Mucosa of descending colon (tissue), 3 donors: ENCODE results near the gene BCL11A. TPM values are rescaled to one million over a fixed set of nuclear protein-coding genes. Genes with fewer than 3 reads are reported as not detected.

Source experiments
- ATAC-seq: fragments of 200-7000 bp; cut with Tn5 transposase; one replicate; pipeline ENCODE4 v1.9.1; 2020; ENCODE audit warnings: mild to moderate bottlenecking, moderate library complexity
- DNase-seq, 3 donors: peaks; one replicate each; pipeline ENCODE4 v3.0.0-alpha.2; 2020
- H3K36me3 ChIP-seq: fragments of 200-600 bp; one replicate; pipeline ENCODE4 v1.8.0; 2021; ENCODE audit warnings: low read depth, mild to moderate bottlenecking
- H3K4me1 ChIP-seq: fragments of 200-600 bp; one replicate; pipeline ENCODE4 v1.8.0; 2021; ENCODE audit warnings: low read depth, mild to moderate bottlenecking
- H3K4me3 ChIP-seq: fragments of 200-600 bp; one replicate; pipeline ENCODE4 v1.8.0; 2021; ENCODE audit warnings: mild to moderate bottlenecking
- H3K9me3 ChIP-seq: fragments of 200-600 bp; one replicate; pipeline ENCODE4 v1.8.0; 2021; ENCODE audit warnings: mild to moderate bottlenecking
- intact Hi-C, 2 donors: fragments of 100-400 bp; cut with DNase I in 1 of 2; cut with micrococcal nuclease in 1 of 2; formaldehyde crosslinking; loops; one replicate each; pipeline versions ENCODE4 v1.11.0 to v1.11.1; 2022; cut with DNase I, micrococcal nuclease
- total RNA-seq, 3 donors: library from RNA; stranded (reverse); fragmentation: NEBNext Ultra II Directional in 2 of 3; extraction: Animal tissue kit (Norgen Biotek cat#: 25700) in 2 of 3; gene quantifications; one replicate each; pipeline versions ENCODE4 v1.2.1 to v1.2.4, GENCODE V29; 2021 to 2023
- TF ChIP-seq, protein P1 (sequence below): fragments of 200-600 bp; IDR thresholded peaks from one replicate; pipeline ENCODE4 v1.8.0; 2022; ENCODE audit warnings: antibody characterized with exemption, mild to moderate bottlenecking
- donor health status: DM: no; HTN: no; CAD: no; lungs with moderate emphysema.
- donor health status: DM: no; HTN: no; CAD: no.
- donor health status: DM: no; HTN: yes; CAD: no.

Gene BCL11A
- total RNA-seq, 3 donors from 2014 or later, result 22.8 to 59.6 (median 40.7) TPM

DNA sequence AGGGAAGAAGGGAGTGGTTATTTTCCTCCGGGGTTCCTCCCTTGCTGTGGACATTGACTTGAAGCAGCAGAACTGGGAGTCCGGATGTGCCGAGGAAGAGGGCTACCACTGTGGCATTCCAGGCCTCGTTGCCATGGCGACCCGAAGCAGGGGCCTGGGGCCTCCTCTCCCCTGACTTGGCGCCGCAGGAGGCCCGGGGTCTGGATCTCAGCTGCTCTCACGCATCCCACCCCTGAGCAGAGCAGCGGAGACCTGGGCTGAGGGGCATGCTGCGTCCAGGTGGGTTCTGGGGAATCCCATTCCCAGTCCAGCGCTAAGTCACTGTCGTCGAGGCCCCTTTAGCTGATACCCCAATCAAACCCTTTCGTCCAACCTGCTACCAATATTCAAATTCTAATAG is 100.2 kb downstream of the BCL11A start:
- Histone ChIP-seq H3K36me3 (no peaks in the 10 kb centered on the region), H3K4me1 (no peaks in the 10 kb centered on the region), H3K4me3 (no peak overlapping the region), H3K9me3 (no peaks in the 10 kb centered on the region)
- TF ChIP-seq, protein P1, sequence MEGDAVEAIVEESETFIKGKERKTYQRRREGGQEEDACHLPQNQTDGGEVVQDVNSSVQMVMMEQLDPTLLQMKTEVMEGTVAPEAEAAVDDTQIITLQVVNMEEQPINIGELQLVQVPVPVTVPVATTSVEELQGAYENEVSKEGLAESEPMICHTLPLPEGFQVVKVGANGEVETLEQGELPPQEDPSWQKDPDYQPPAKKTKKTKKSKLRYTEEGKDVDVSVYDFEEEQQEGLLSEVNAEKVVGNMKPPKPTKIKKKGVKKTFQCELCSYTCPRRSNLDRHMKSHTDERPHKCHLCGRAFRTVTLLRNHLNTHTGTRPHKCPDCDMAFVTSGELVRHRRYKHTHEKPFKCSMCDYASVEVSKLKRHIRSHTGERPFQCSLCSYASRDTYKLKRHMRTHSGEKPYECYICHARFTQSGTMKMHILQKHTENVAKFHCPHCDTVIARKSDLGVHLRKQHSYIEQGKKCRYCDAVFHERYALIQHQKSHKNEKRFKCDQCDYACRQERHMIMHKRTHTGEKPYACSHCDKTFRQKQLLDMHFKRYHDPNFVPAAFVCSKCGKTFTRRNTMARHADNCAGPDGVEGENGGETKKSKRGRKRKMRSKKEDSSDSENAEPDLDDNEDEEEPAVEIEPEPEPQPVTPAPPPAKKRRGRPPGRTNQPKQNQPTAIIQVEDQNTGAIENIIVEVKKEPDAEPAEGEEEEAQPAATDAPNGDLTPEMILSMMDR, result no peak
- intact Hi-C loops, result no loop called here
- no peak for ATAC-seq
- DNase-seq, result no peak

DNA sequence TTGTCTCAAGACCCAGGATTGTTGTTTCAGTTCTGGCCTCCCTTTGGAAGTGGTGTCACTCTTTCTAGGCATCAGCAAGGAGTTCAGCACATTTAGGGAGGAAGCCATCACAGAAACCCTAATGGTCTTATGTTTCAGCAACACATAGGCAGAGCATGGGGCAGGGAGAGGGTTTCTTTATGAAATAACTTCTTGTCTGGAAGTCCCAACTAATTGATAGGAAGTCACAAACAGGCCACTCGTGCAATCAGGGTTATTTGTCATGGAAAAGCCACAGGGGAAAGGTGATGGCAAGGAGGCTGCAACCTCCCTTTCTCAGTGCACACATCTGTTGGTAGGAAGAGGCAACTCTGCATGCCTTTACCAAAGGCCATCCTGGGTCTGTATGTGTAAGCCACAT is 103.0 kb downstream of the BCL11A start:
- ATAC-seq, result no peak
- H3K36me3 ChIP-seq, result no peaks in the 10 kb centered on the region
- no peaks in the 10 kb centered on the region for H3K4me1 ChIP-seq
- DNase-seq, result no peak
- intact Hi-C loops, result no loop called here
- TF ChIP-seq, protein P1, result no peak
- H3K9me3 ChIP-seq, result no peaks in the 10 kb centered on the region
- no peak overlapping the region for H3K4me3 ChIP-seq

DNA sequence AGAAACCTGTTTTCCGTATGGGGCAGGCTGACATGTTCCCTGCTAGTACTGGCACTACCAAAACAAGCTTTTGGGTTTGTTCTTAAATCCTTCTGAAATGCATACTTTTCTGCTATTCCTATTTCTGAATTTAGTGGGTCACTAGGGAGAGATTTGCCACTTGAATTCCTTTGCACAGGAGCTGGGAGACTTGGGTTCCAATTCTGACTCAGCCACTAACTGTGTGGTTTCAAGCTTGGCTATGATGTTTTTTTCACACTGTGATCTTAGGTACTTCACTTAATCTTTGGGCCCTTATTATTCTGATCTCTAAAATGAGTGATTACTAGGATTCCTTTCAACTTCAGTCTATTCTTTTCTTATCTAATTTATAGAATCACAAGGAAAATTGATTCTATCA is 105.5 kb downstream of the BCL11A start:
- no peaks in the 10 kb centered on the region for H3K9me3 ChIP-seq
- no peaks in the 10 kb centered on the region for H3K36me3 ChIP-seq
- H3K4me1 ChIP-seq, result no peaks in the 10 kb centered on the region
- intact Hi-C loops, result no loop called here
- no peak for ATAC-seq
- no peak overlapping the region for H3K4me3 ChIP-seq
- TF ChIP-seq, protein P1, result no peak
- no peak for DNase-seq

DNA sequence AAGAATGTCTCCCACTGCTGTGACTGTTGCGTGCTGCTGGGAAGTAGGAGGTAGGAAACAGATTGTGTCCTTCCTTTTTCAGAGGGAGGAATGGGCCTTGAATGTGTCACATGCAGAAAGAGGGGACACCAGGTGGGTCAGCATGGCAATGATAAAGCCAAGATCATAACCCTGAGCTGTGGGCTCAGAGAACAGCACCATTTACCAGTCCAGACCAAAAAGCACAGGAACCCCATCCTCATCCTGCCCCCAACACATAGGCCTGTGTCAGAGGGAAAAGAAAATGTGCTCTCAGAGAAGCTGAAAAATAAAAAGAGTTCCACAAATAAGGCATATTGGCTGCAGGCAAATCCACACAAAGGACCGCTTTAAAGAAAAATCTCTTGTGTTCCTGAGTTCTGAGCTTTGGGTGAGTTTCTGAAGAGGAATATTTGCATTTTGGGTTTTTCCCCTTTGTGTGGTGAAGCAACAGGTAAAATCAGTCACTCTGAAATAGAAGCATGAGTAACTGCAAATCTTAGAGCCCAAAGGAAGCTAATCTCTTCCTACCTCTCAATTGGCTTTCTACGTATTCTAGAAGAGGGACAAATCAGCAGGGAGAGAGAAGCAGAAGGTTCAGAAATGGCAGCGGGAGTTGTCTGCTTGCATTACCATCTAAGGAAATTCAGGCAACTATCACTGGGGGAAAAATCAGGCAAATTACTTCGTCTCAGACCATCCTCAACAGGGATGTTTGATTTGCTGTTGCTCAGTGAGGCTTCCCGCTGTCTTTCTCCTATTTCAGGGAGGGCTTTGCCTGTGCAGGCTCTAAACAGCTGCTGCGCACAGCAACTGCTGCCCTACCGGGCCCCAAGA is 106.8 kb downstream of the BCL11A start:
- no peak for DNase-seq
- ATAC-seq, result peak; percentile 40
- H3K4me3 ChIP-seq, result no peak overlapping the region
- intact Hi-C loops, result no loop called here
- TF ChIP-seq, protein P1, result no peak
- no peaks in the 10 kb centered on the region for H3K4me1 ChIP-seq
- H3K9me3 ChIP-seq, result no peaks in the 10 kb centered on the region
- no peaks in the 10 kb centered on the region for H3K36me3 ChIP-seq

DNA sequence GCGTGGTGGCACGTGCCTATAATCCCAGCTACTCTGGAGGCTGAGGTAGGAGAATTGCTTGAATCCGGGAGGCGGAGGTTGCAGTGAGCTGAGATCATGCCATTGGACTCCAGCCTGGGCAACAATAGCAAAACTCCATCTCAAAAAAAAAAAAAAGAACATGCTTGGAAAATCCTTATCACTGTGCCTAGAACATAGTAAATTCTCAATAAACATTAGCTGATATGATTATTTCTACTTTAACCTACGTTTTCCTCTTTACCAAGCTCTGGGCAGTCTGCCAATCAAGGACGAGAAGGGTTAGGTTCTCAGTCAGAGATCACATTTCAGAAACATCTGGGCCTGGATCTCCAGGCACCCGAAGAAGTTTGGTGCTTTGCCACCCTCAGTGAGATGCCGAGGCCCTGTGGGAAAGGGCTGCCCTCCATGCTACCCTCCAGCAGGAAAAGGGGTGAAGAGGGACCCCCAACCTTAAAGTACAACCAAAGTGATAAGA is 107.7 kb downstream of the BCL11A start:
- H3K4me1 ChIP-seq, result no peaks in the 10 kb centered on the region
- no peak for DNase-seq
- H3K9me3 ChIP-seq, result no peaks in the 10 kb centered on the region
- intact Hi-C loops, result no loop called here
- no peak for ATAC-seq
- TF ChIP-seq, protein P1, result no peak
- H3K4me3 ChIP-seq, result no peak overlapping the region
- H3K36me3 ChIP-seq, result no peaks in the 10 kb centered on the region
